Pancreas (tissue), 10 donors: ENCODE data around the gene EPB41L5. TPM values are rescaled to one million over a fixed set of nuclear protein-coding genes. Genes with fewer than 3 reads are reported as not detected.

ENCODE experiments used
- ATAC-seq, 4 donors: fragments of 200-7000 bp; cut with Tn5 transposase; one replicate each; pipeline versions ENCODE4 v1.8.0 to v1.9.1; 2020; ENCODE audit warnings: mild to moderate bottlenecking in 4 of 4, moderate library complexity in 4 of 4
- DNase-seq, 6 donors: peaks; one replicate each; pipeline ENCODE4 v3.0.0-alpha.2; 2020
- FAIRE-seq: peaks from 2 replicates; lab custom pipeline; 2012; peaks lifted over from hg19 to GRCh38; lab: Jason Lieb, UNC
- H3K27ac ChIP-seq, 4 donors: fragments of 200-600 bp; sonication (generic); 1 replicate in 3 of 4; 2 replicates in 1 of 4; pipeline versions ENCODE4 v1.5.0 to v1.8.0; 2020
- H3K27me3 ChIP-seq, 4 donors: fragments of 200-600 bp; one replicate each; pipeline ENCODE4 v1.8.0; 2021
- H3K36me3 ChIP-seq, 3 donors: fragments of 200-600 bp; sonication (generic) in 1 of 3; one replicate each; pipeline versions ENCODE4 v1.5.0 to v1.8.0; 2020 to 2021
- H3K4me1 ChIP-seq, 3 donors: fragments of 200-600 bp; one replicate each; pipeline ENCODE4 v1.8.0; 2021
- H3K4me3 ChIP-seq, 4 donors: fragments of 200-600 bp; sonication (generic) in 2 of 4; one replicate each; pipeline versions ENCODE4 v1.5.0 to v1.8.0; 2020 to 2021
- H3K9me3 ChIP-seq, 4 donors: fragments of 200-600 bp; one replicate each; pipeline ENCODE4 v1.8.0; 2021
- CTCF ChIP-seq, 4 donors: fragments of 200-600 bp; sonication (generic) in 3 of 4; IDR thresholded peaks; one replicate each; pipeline versions ENCODE4 v1.5.0 to v1.8.0; 2021; ENCODE audit warnings: antibody characterized with exemption in 4 of 4
- WGBS, 2 donors: extraction: QIAGEN DNeasy Blood & Tissue Kit; methylation state at CpG; one replicate each; pipeline ENCODE4 v1.1.7; 2013; 5-methylcytosine and 5-hydroxymethylcytosine counted together
- intact Hi-C, 3 donors: fragments of 100-400 bp; cut with DNase I; formaldehyde crosslinking; loops; one replicate each; pipeline versions ENCODE4 v1.11.1 to v1.14.2; 2022
- polyA plus RNA-seq, 2 donors: library from polyadenylated mRNA; stranded (reverse); fragments of 200-250 nt; gene quantifications; one replicate each; pipeline ENCODE4 v1.2.3, GENCODE V29; 2013
- total RNA-seq, 6 donors: library from RNA; stranded (reverse); fragmentation: NEBNext Ultra II Directional in 4 of 6; extraction: Animal tissue kit (Norgen Biotek cat#: 25700) in 4 of 6; gene quantifications; one replicate each; pipeline versions ENCODE4 v1.2.1 to v1.2.4, GENCODE V29; 2021 to 2023
- donor health status: healthy with polysubstance abuse.
- donor health status: DM: no; HTN: no; CAD: no; lungs with moderate emphysema.
- donor health status: DM: no; HTN: no; CAD: no.
- donor health status: control.
- donor health status: control.
- donor health status: Bipolar disorder and iron deficiency.
- donor health status: DM: yes; HTN: yes; CAD: no.
- donor health status: DM: no; HTN: no; CAD: no.
- donor health status: DM: no; HTN: no; CAD: no.
- donor health status: DM: yes; HTN: yes; CAD: no.

Gene EPB41L5
- total and polyA plus RNA-seq, 8 donors, result 7.3 to 23.8 (median 20.5) TPM

GRCh38 chr2:120177001-120177621, 164.2 kb downstream of the EPB41L5 start:
- DNase-seq, result peak in 1 of 6 donors; percentile 18
- no peak overlapping the region for H3K27ac ChIP-seq
- FAIRE-seq, result no peak
- intact Hi-C loops, result loop anchor here in 1 of 3 donors (10.0 kb wide), 2 partner anchors 432 to 472 kb away; no protein-coding TSS in a partner anchor
- no peak for TF ChIP-seq CTCF (IDR thresholded peaks at IDR 0.05)
- no peaks in the 10 kb centered on the region for H3K27me3 ChIP-seq
- WGBS, 2 donors, result 83 to 85% methylated on average over 15 of the region's 15 CpGs
- no peaks in the 10 kb centered on the region for H3K36me3 ChIP-seq
- H3K4me3 ChIP-seq, result peak overlapping the region in 1 of 4 donors; percentile 11
- H3K4me1 ChIP-seq, result no peaks in the 10 kb centered on the region
- peak in 3 of 4 donors; percentile 47 to 73 (median 67) for ATAC-seq
- no peaks in the 10 kb centered on the region for H3K9me3 ChIP-seq

- Histone ChIP-seq H3K27ac (no peak overlapping the region), H3K4me3 (no peak overlapping the region), H3K27me3 (no peaks in the 10 kb centered on the region), H3K36me3 (no peaks in the 10 kb centered on the region), H3K4me1 (no peaks in the 10 kb centered on the region), H3K9me3 (no peaks in the 10 kb centered on the region)
- intact Hi-C loops, result loop anchor here in 1 of 3 donors (10.0 kb wide), 2 partner anchors 433 to 473 kb away; no protein-coding TSS in a partner anchor
- 91 to 93% methylated on average over 7 of the region's 7 CpGs for WGBS, 2 donors
- no peak for FAIRE-seq
- no peak for ATAC-seq
- no peak for TF ChIP-seq CTCF (IDR thresholded peaks at IDR 0.05)
- DNase-seq, result no peak
Observed at GRCh38 chr2:120177973-120178372, 165.1 kb downstream of the EPB41L5 start.

GRCh38 chr2:120179396-120179795, 166.5 kb downstream of the EPB41L5 start:
- no peak for FAIRE-seq
- no peak overlapping the region for H3K27ac ChIP-seq
- intact Hi-C loops, result loop anchor here in 1 of 3 donors (10.0 kb wide), 2 partner anchors 435 to 475 kb away; no protein-coding TSS in a partner anchor
- no peaks in the 10 kb centered on the region for H3K36me3 ChIP-seq
- WGBS, 2 donors, result 95 to 96% methylated on average over 3 of the region's 3 CpGs
- no peak for ATAC-seq
- no peaks in the 10 kb centered on the region for H3K27me3 ChIP-seq
- TF ChIP-seq CTCF (IDR thresholded peaks at IDR 0.05), result no peak
- H3K9me3 ChIP-seq, result no peaks in the 10 kb centered on the region
- H3K4me3 ChIP-seq, result no peak overlapping the region
- H3K4me1 ChIP-seq, result no peaks in the 10 kb centered on the region
- no peak for DNase-seq

- no peaks in the 10 kb centered on the region for H3K9me3 ChIP-seq
- FAIRE-seq (no peak), DNase-seq (no peak), ATAC-seq (no peak)
- H3K27ac ChIP-seq, result no peak overlapping the region
- WGBS, 2 donors, result 95% methylated on average over 3 of the region's 3 CpGs
- H3K4me1 ChIP-seq, result no peaks in the 10 kb centered on the region
- intact Hi-C loops, result no loop called here
- no peaks in the 10 kb centered on the region for H3K36me3 ChIP-seq
- no peaks in the 10 kb centered on the region for H3K27me3 ChIP-seq
- H3K4me3 ChIP-seq, result no peak overlapping the region
- TF ChIP-seq CTCF (IDR thresholded peaks at IDR 0.05), result no peak
Observed at GRCh38 chr2:120180066-120180465, 167.2 kb downstream of the EPB41L5 start.

GRCh38 chr2:120182019-120182560, 169.2 kb downstream of the EPB41L5 start:
- Histone ChIP-seq H3K36me3 (no peaks in the 10 kb centered on the region), H3K4me3 (no peak overlapping the region), H3K9me3 (no peaks in the 10 kb centered on the region), H3K27me3 (no peaks in the 10 kb centered on the region), H3K4me1 (no peaks in the 10 kb centered on the region), H3K27ac (no peak overlapping the region)
- TF ChIP-seq CTCF (IDR thresholded peaks at IDR 0.05), result no peak
- intact Hi-C loops, result no loop called here
- ATAC-seq, result no peak
- no peak for FAIRE-seq
- no peak for DNase-seq
- 60 to 86% methylated on average over 5 of the region's 5 CpGs for WGBS, 2 donors
